ENCODE data around the gene C1QTNF9. TPM values are rescaled to one million over a fixed set of nuclear protein-coding genes. Genes with fewer than 3 reads are reported as not detected.

The C1QTNF9 gene
- total and polyA plus RNA-seq, 2 of the 8 experiments (the other 6 are each of a cell fraction or from before 2014, with no cell fraction given), result not detected

Other genes with a start within 250 kb of the C1QTNF9 start
- gene SPATA13, start 148.9 kb upstream of the C1QTNF9 start, total RNA-seq (2021; fragmentation: NEBNext Ultra II Directional; extraction: Animal tissue kit (Norgen Biotek cat#: 25700)), result 30.5 and 30.9 TPM in 2 replicates
- 12.6 and 17.8 TPM in 2 replicates for gene SPATA13, start 148.9 kb upstream of the C1QTNF9 start, polyA plus RNA-seq (2011; rRNA removed)
- gene PARP4, start 203.2 kb downstream of the C1QTNF9 start, total RNA-seq (2021; fragmentation: NEBNext Ultra II Directional; extraction: Animal tissue kit (Norgen Biotek cat#: 25700)), result 36.8 and 40.3 TPM in 2 replicates
- 16.5 and 22.2 TPM in 2 replicates for gene PARP4, start 203.2 kb downstream of the C1QTNF9 start, polyA plus RNA-seq (2011; rRNA removed)